ENCODE data around the gene HMG20A.

The HMG20A gene

DNA sequence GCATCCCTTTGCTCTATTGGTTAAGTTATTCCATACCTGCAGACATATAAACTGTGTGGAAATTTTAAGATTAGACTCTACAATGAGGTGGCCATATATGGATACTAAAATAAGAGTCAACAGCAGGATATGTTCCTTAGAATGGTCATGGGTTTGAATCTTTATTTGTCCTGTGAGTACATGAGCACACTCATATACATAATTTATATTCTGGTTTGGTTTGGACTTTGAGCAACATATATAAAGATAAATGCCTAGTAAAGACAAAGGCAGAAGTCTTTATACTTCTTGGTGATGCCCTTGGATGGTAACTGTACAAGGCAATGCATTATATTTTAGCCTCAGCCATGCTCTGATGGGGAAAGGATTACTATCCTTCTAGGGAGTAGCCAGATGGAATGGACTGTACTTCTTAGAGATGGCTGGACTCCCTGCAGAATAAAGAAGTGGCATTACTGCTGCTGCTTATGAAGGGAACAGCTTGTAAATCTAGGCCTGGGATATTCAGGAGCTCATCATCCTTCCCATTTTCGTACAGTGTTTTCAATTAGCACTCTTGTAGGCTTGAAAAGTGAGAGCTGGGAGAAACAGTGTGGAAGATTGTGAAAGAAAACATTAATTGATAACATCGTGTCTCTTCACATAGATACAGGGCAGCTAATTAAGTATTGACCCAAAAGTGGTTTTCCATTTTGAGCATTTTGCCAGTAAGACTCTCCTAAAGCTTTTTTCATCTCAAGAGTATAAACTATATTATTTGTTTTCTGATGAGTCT, 60.4 kb downstream of the HMG20A start:
- DNase-seq = no peak

DNA sequence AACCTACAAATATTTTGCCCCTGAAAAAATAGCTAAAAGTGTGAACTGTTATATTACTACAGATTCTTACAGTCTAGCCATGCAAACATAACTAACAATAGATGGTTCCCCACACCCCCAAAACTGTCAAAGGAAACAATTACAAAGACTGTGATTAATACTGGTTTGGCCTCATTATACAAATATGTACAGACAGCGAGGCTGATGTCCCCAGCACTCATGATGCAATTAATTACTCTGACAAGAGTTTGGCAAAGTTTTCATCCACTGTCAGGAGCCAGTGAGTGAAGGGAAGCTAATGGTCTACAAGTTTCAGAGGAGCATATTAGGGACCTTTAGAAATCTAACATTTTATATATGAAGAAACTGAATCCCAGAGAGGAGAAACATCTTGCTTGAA, 61.0 kb downstream of the HMG20A start:
- no peak for DNase-seq

DNA sequence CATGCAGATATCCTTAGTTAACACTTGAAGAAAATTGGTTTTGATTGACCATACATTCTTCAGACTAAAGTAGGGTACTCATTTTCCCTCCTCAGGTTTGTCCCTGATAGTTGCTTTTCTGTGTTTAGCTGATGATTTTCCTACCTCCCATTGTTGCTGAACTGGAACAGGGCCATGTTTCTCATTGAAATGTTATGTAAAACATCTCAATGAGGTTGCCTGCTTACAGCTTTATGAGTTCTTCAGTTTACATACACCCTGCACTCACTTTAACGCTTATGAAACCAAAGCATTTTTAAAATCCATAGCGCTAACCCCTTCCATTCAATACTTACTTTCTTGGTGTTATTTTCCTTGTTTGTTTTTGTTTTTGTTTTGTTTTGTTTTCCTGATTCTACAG, 61.9 kb downstream of the HMG20A start:
- DNase-seq = no peak

DNA sequence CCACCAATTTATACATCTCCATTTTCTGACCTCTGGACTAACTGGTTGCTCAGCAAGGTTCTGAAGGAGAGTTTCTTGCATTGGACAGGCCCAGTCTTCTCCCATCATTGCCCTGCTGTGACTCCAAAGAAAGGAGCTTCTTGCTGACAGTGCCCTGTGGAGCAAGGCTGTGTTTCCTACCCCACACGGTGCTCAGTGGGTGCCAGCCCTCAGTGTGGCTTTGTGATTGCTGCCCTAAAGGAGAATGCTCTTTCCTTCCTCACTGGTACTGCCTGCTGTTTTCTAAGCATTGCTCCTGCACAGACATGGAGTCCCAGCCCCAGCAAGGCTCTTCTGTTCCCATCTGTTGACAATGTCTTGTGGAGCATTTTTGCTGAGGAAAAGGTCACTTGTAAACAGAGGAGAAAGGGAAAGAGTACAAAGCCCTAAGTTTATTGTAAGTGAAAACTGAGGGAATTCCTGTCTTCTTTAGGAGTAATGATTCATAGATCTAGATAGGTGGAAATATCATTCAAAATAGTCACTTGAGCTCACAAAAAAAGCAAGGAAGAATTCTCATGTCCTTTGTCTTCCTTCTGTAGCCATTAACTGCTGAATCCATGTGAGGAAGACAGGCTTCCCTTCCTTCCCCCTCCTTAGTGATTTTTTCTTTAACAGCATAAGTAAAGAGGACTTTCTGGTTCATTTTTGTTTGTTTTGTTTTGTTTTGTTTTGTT, 62.9 kb downstream of the HMG20A start:
- DNase-seq = no peak

DNA sequence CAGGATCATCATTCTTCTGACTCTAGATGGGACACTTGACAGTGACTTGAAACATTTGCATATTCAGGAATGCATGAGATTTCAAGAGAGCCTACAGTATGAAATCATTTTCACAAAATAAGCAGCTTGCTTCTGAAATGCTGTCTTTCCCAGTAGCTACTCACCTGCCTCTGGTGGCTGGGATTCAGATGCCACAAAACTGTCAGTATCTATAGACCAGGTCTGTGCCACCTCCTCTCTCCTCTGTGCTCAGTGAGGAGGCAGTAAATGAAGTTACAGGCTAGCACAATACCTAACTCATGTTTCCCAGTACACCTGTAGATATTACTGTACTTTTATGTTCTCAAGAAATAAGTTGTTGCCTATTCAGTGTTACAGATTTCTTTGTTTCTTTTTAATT, 64.3 kb downstream of the HMG20A start:
- DNase-seq = no peak

DNA sequence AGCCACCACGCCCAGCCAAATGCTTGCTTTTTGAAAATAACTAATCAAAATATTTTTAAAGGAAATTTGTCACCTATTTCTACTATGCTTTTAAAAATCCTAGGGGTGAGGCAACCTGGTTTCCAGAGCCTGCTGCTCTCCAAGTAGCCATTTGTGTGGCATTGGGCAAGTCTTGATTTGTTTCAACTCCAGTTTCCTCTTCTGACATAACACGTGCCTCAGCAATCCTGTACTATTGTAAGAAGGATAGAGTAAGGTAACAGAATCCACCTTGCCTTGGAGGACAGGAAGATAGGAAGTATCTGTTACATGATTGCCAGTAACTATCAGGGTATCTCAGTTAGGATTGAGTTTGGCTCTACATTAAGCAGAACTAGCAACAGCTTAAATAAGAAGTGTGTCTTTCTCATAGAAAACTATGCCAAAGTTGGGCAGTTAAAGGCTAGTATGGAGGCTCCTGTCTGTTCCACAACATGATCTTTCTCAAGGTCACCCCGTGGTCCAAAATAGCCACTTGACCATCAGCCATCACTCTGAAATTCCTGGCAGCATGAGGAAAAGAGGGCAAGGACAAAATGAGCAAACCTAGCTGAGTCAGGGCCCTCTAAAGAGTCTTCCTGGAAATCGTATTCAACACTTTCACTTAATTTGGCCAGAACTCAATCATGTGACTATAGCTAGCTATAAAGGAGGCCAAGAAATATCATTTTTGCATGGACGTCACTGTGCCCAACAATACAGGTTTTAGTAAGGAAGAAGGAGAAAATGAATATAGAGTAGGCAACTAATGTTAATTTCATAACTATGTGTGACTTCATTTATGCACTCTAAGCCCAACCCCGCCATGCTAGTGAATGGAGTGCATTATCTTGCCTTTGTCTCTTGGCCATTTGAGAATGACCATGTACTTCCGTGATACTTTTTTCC, 66.1 kb downstream of the HMG20A start:
- peak; percentile 40 for DNase-seq

DNA sequence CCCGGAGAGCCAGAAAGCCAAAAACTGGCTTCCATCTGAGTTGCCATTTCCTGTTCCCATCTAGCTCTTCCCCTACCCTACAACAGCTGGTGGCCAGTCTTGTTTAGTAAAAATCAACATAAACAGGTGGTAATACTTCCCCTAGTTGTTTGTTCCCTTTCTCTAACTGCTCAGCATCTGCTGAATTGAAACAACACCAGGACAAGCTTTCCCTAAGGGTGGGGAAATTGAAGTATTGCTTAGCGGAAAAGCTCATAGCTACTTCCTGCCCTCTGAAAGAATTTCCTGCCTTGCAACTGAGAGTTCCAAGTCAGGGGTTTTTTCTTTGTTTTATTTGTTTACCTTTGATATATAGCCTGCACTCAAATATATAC, 66.8 kb downstream of the HMG20A start:
- DNase-seq = peak; percentile 81

DNA sequence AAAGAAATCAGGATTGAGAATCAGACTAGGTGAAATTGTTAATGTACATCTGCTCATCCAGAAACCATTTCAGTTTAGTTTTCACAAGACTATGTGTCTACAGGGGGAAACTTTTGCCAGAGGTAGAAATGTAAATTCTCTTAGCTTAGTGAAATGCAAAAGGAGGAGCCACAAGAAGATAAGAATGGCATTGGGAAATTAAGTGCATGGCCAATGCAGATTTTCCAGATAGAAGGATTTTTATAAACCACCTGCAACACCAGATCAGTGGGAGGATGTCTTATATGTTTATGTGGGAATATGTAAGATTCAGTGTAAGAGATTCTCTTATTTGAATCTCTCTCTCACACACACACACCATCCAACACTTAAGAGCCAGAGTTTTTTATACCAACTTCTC, 67.2 kb downstream of the HMG20A start:
- no peak for DNase-seq

DNA sequence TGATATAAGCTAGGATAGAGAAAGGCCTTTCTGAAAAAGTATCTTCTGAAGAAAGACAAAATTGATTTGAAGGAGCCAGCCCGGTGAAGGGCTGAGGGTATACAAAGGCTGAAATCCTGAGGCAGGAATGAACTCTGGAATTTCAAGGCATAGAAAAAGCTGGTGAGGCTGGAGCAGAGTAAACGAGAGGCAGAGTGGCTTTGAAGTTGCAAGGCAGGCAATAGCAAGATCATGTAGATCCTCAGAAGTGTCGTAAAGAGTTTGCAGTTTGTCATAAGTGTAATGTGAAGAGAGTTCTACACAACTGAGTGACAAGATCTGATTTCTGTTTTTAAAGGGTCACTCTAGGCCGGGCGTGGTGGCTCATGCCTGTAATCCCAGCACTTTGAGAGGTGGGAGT, 69.0 kb downstream of the HMG20A start:
- DNase-seq = no peak

DNA sequence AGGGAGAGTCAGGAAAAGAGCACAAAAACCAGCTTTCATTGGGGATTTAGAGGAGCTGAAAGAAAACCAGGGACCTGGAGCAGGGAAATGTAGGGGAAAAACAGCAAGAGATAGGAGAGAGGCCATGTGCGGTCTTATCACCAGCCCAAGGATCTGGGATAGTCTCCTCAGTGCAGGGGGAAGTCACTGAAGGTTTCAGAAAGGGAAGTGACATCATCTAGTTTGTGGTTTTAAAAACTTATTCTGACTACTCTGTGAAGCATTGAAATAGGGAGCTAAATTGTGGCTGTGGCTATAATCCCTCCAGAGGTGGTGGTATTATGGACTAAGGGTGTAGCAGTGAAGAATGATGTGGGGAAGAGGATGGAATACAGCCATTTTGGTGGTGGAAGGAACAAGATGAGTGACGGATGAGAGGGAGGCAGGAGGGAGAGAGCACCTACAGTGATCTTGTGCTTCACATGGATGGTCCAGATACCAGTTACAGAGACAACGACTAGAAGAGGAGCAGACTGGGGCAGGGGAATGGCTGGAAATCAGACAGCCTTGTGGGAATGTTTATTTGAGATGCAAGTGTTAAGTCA, 72.7 kb downstream of the HMG20A start:
- no peak for DNase-seq

DNA sequence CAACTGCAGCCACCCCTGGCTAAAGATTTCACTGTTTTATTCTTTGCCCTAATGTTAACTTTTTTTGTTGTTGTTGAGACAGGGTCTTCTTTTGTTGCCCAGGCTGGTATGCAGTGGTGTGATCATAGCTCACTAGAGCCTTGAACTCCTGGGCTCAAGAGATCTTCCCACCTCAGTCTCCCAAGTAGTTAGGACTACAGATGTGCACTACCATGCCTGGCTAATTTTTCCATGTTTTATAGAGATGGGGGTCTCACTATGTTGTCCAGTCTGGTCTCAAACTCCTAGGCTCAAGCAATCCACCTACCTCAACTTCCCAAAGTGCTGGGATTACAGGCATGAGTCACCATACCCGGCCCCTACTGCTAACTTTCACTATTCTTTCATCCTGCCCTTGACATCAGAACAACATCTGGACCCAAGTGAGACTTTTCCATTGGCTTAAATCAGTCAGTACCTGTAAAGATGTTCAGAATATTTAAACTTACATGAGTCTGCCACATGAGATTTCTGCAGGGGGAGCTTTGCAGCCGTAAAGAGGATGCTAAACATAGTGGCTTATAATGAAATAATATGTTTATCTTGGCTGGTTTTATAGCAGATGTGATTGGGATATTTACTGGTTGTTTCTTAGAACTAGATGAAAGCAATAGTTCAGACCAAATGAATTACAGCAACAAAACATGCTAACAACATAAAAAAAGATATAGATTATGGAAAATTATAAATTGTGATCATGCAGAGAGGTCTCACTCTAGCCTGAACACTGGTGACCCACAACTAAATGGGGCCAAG, 73.6 kb downstream of the HMG20A start:
- DNase-seq = no peak

DNA sequence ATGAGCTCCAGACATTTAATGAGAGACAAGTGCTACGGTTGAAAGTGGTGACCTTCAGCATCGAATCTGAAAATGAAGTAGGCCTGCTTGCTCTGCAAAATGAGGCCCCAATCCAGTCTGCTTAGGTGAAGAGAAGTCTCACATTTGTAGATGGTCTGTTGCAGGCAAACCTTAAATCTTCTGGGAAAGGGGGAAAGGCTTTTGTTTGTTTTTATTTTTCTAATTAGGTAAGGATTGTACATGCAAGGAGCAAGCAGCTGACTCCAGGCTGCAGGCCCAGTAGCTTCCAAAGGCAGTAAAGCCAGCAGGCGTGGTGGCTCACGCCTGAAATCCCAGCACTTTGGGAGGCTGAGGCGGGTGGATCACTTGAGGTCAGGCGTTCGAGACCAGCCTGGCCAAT, 74.3 kb downstream of the HMG20A start:
- DNase-seq = no peak

DNA sequence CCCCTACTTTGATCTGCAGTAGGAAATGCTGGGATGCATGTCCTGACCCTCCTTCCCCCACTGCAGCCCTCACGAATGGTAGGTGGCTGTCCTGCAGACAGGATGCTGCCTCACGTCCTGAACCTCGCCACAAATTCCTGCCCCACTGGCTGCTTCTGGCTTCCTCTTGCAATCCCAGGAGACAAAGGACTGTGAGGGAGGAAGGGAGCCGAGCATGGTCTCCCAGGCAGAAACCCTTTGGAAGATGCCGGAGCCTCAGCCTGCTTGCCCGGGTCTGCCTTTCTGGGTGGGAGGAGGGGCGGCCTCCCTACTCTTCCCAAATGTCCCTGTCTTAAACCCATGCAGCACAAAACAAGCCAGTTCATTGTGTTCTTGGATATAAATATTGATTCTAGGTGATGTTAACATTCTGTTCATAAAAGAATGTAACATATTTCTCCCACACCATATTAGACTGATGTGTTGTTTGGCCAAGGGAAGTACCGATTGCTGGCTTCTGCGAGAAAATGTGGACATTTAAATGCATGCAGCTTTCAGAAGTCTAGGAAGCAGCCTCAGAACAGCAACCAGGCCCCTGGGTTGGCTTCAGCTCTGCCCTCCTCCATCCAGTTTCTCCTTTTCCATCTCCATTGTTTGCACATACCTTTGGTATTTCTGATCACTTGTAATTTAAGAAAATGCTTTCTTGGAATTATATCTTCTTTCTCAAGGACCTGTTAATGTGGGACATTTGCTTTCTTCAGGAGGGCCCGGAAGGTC, 75.3 kb downstream of the HMG20A start:
- DNase-seq = no peak

DNA sequence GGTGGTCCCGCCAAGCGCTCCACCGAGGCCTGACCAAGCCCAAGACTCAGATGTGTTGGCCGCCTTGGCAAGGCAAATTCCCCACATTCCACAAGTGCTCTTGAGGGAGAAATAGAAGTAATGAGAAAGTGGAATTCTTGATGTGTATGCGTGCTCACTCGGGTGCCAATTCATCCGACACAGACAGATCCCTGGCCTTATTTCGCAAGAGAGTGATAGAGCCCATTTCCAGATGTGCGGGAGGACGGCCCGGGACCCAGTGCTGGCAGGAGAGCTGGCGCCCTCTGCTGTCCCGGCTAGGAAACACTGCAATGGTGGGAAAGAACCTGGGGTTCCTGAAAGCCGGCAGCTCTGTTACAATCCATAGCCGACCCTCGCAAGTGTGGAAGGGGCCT, 76.0 kb downstream of the HMG20A start:
- DNase-seq = peak; percentile 67

DNA sequence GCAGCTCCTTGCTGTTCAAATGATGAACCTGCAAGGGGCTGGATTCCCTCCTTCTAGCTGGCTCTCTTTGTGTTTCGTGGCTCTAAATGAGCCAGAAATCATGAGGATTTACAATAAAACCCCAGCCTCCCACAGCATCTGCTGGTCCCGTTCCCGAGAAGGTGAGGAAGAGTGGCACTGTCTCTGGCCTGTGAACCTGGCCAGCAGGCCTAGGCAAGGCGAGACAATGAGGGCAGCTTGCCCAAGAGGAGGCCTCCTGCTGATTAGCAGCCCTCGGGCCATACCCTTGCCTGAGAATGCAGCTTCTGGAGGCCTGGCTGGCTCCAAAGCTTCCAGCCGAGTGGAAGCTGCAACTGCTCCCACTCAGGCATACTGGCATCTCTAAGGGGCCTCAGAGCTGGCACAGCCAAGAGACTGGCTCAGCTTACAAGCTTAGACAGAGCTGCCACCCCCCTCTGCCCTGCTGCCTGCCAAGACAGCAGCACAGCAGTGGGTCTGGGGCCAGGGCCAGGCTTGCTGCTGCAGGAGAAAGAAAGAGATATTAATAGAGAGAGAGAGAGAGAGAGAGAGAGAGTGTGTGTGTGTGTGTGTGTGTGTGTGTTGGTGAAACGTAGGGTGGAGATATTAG, 76.5 kb downstream of the HMG20A start:
- DNase-seq = peak; percentile 88

DNA sequence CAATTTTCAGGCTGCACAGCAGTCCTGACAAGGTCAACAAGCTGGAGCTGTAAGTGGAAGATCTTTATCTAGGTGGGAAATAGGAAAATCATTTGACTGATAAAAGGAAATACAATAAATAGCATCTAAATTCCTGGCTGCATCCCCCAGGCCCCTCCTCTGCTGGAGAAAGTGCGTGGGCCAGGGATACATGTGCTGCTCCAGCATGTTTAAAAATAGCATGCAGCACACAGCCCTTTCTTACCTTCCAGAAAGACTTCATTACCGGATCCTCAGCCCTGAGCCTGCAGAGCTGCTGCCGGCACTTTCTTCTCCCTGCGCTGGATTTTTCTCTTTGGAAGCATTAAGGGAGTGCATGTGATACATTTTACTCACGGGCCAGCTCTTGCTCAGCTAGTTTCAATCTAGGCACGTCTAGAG, 77.3 kb downstream of the HMG20A start:
- DNase-seq = peak; percentile 57

DNA sequence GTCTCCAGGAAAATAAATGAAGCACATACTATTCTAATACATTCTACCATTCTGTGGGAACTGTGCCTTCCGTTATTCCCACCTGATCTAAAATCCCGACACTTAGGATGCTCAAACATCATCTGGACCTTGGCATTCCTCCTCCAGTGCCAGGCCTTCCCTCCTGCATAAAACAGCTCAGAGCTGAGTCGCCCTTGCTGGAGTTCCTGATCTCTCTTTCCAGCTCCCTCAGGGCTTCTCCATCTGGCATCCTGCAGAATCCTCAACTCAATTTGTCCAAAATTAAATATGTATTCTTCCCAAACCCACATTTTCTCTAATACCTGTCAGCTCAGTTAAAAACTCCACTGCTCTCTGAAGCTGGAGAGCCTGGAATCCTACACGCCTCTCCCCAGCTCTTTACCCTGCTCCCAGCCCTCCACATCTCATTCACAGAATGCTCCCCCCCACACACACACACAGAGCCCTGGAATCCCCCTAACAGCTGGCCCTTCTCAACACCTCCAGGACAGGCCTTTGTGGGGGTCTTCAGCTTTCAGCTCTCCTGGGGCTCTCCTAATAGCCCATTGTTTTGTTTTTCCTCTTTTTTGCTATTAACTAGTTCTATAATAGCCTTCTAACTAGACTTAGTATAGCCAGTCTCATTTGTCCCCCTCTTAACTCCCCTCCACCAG, 78.5 kb downstream of the HMG20A start:
- DNase-seq = peak; percentile 36

DNA sequence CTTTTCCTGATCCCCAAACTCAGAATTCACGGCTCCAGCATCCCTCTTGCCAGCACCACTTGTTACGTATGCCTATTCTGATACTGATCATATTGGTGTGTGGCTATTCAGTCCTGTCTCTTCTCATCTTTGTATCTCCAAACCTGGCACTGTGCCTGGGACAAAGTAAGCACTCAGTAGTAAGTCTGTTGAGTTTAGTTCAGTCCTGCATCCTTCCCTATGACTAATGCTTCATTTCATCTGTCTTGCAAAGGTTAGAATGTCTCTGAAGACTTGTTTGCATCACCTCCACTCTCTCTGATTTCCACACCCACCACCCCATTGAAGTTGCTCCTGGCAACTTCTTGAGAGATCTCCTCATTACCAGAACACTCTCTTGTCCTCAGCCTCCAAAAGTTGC, 80.3 kb downstream of the HMG20A start:
- DNase-seq = no peak

DNA sequence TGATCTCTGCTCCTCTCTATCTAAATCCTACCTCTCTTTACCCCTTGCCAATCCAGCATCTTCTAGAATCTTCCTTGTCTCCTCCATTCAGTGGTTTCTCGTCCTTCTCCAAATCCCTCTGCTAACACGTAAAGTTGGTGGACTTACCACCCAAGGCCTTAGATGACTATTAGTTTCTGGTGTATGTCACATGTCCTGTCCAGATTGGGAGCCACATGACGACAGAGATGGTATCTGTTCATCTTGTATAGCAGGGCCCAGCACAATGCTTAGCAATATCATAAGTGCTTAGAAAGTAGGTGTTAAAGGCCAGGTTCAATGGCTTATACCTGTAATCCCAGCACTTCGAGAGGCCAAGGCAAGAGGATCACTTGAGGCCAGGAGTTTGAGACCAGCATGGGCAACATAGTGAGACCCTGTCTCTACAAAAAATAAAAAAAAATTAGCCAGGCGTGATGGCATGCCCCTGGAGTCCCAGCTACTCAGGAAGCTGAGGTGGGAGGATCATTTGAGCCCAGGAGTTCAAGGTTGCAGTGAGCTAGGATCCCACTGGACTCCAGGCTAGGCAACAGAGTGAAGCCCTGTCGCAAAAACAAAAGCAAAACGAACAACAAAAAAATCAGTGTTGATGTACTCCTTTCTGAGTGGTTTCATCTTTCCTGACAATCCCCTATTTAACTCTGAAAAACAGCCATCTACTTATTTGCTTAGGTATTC, 81.8 kb downstream of the HMG20A start:
- DNase-seq = no peak

DNA sequence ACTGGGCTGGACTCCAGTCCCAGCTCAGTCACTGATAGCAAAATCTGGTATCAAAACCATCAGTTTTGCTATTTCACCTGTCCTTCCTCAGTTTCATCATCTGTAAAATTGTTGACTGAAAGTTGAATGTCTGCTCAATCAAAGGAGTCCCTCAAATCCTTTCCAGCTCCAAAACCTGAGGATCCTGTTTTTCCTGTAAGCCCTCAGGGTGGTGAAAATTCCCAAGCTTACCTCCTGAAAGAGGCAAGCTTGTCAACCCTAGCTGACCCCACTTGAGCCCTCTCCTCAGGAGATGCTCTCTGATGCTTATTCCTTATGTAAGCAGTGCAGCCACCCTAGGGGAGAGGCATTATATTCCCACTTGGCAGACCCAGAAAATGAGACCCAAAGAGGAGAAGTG, 82.6 kb downstream of the HMG20A start:
- no peak for DNase-seq
